Prostate gland (tissue), 2 donors: Measurements from ENCODE around the gene LRP8.

ENCODE experiments used
- POLR2A ChIP-seq: fragments of 450-650 bp; IDR thresholded peaks from one replicate; pipeline ENCODE4 v1.6.1; 2016; ENCODE audit warnings: antibody characterized with exemption, mild to moderate bottlenecking
- POLR2AphosphoS5 ChIP-seq: sonication (generic); formaldehyde crosslinking; IDR thresholded peaks from one replicate; pipeline ENCODE4 v1.6.1; 2017; ENCODE audit warnings: antibody characterized with exemption
- TF ChIP-seq, protein P1 (sequence below), 4 experiments: fragments of 200-600 bp in 2 of 4; fragments of 450-650 bp in 2 of 4; sonication (generic) in 2 of 4; IDR thresholded peaks; 1 replicate in 3 of 4; 2 replicates in 1 of 4; pipeline ENCODE4 v1.5.1; 2016 to 2019; ENCODE audit warnings: antibody characterized with exemption in 4 of 4, mild to moderate bottlenecking in 2 of 4, moderate library complexity in 2 of 4

DNA sequence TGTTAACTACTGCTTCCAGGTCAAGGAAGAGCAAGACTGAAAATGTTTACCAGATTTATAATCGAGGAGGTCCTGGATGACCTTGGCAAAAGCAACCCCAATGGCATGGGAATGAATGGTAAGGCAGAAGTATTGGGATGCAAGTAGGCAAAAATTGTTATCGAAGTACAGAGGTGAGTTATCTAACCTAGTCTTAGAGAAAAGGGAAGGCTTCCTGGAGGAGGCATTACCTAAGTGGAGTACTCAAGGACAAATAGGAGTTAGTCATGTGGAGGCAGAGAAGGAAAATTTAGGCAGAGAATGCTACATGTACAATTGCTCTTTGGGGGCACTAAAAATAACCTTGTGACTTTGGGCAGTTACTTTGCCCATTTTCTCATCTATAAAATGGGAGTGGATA lies 86.0 kb downstream of the LRP8 start:
- no peak for TF ChIP-seq POLR2AphosphoS5
- TF ChIP-seq, protein P1, sequence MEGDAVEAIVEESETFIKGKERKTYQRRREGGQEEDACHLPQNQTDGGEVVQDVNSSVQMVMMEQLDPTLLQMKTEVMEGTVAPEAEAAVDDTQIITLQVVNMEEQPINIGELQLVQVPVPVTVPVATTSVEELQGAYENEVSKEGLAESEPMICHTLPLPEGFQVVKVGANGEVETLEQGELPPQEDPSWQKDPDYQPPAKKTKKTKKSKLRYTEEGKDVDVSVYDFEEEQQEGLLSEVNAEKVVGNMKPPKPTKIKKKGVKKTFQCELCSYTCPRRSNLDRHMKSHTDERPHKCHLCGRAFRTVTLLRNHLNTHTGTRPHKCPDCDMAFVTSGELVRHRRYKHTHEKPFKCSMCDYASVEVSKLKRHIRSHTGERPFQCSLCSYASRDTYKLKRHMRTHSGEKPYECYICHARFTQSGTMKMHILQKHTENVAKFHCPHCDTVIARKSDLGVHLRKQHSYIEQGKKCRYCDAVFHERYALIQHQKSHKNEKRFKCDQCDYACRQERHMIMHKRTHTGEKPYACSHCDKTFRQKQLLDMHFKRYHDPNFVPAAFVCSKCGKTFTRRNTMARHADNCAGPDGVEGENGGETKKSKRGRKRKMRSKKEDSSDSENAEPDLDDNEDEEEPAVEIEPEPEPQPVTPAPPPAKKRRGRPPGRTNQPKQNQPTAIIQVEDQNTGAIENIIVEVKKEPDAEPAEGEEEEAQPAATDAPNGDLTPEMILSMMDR (IDR thresholded peaks at IDR 0.05), result no peak
- no peak for TF ChIP-seq POLR2A
